CD14-positive monocyte (primary cell): ENCODE measurements around the gene SHQ1. TPM values are rescaled to one million over a fixed set of nuclear protein-coding genes. Genes with fewer than 3 reads are reported as not detected.

Source experiments
- DNase-seq, 3 donors: peaks; one replicate each; pipeline ENCODE4 v3.0.0-alpha.2; 2011 to 2022
- H2AFZ ChIP-seq: 2 replicates; pipeline ENCODE4 v1.6.0; 2012; ENCODE audit warnings: mild to moderate bottlenecking, low read depth, low read length, inconsistent platforms; ENCODE audit not compliant: insufficient read depth, poor library complexity, severe bottlenecking
- H3K27ac ChIP-seq, 2 donors: 1 replicate in 1 of 2; 2 replicates in 1 of 2; pipeline ENCODE4 v1.5.1; 2012 to 2013; ENCODE audit warnings: low read length in 2 of 2, control low read depth in 1 of 2, inconsistent platforms in 1 of 2, low read depth in 1 of 2, mild to moderate bottlenecking in 1 of 2
- H3K27me3 ChIP-seq, 2 donors: one replicate each; pipeline versions ENCODE4 v1.6.0 to v1.6.1; 2011 to 2013; ENCODE audit warnings: low read length in 2 of 2; ENCODE audit not compliant: control insufficient read depth in 2 of 2, insufficient read depth in 2 of 2
- H3K36me3 ChIP-seq, 2 donors: replicated peaks in 1 of 2; 1 replicate in 1 of 2; 2 replicates in 1 of 2; pipeline versions ENCODE4 v1.5.1 to v1.6.1; 2012 to 2013; ENCODE audit warnings: low read length in 2 of 2, control low read depth in 1 of 2, inconsistent platforms in 1 of 2, mild to moderate bottlenecking in 1 of 2; ENCODE audit not compliant: insufficient read depth in 2 of 2, control insufficient read depth in 1 of 2
- H3K4me1 ChIP-seq, 2 donors: 1 replicate in 1 of 2; 2 replicates in 1 of 2; pipeline versions ENCODE4 v1.5.1 to v1.6.1; 2012 to 2013; ENCODE audit warnings: low read length in 2 of 2, control low read depth in 1 of 2, inconsistent platforms in 1 of 2, mild to moderate bottlenecking in 1 of 2, moderate library complexity in 1 of 2; ENCODE audit not compliant: insufficient read depth in 2 of 2, control insufficient read depth in 1 of 2
- H3K4me2 ChIP-seq: replicated peaks from 2 replicates; pipeline ENCODE3; 2012; ENCODE audit warnings: low read length, moderate library complexity, mild to moderate bottlenecking; ENCODE audit not compliant: poor library complexity, severe bottlenecking; ENCODE audit errors: extremely low read depth
- H3K4me3 ChIP-seq, 3 experiments: fragments of 200-600 bp in 1 of 3; sonication (generic) in 1 of 3; replicated peaks in 1 of 3; 1 replicate in 2 of 3; 2 replicates in 1 of 3; pipeline ENCODE4 v1.5.1; 2011 to 2013; ENCODE audit warnings: low read length in 3 of 3, mild to moderate bottlenecking in 3 of 3, control low read depth in 2 of 3, low read depth in 2 of 3, inconsistent platforms in 1 of 3, moderate library complexity in 1 of 3
- H3K79me2 ChIP-seq: 2 replicates; pipeline ENCODE4 v1.6.0; 2012; ENCODE audit warnings: mild to moderate bottlenecking, control low read depth, inconsistent platforms, low read length, moderate library complexity; ENCODE audit not compliant: insufficient read depth
- H3K9ac ChIP-seq: 2 replicates; pipeline ENCODE4 v1.6.0; 2017; ENCODE audit warnings: low read length, mild to moderate bottlenecking; ENCODE audit not compliant: insufficient read depth, poor library complexity, severe bottlenecking
- H3K9me3 ChIP-seq, 2 donors: replicated peaks in 1 of 2; 1 replicate in 1 of 2; 2 replicates in 1 of 2; pipeline versions ENCODE4 v1.5.1 to v1.6.1; 2012 to 2013; ENCODE audit warnings: low read length in 2 of 2, control low read depth in 1 of 2; ENCODE audit not compliant: control insufficient read depth in 1 of 2, insufficient read depth in 1 of 2
- H4K20me1 ChIP-seq: 2 replicates; pipeline ENCODE4 v1.6.0; 2012; ENCODE audit warnings: mild to moderate bottlenecking, low read length, control low read depth, moderate library complexity; ENCODE audit not compliant: insufficient read depth
- H3K27ac Mint-ChIP-seq, 7 donors: one replicate each; pipeline ENCODE4 v1.8.0; 2020; ENCODE audit warnings: mild to moderate bottlenecking in 7 of 7, mixed read lengths in 7 of 7, moderate library complexity in 6 of 7, inconsistent platforms in 2 of 7
- H3K27me3 Mint-ChIP-seq, 3 donors: one replicate each; pipeline ENCODE4 v1.8.0; 2021 to 2022; ENCODE audit warnings: low read depth in 3 of 3, mild to moderate bottlenecking in 3 of 3, mixed read lengths in 3 of 3, moderate library complexity in 3 of 3, inconsistent platforms in 1 of 3
- H3K36me3 Mint-ChIP-seq, 2 donors: one replicate each; pipeline ENCODE4 v1.8.0; 2020; ENCODE audit warnings: mixed read lengths in 2 of 2, inconsistent platforms in 1 of 2, mild to moderate bottlenecking in 1 of 2
- H3K4me1 Mint-ChIP-seq: one replicate; pipeline ENCODE4 v1.8.0; 2020; ENCODE audit warnings: mild to moderate bottlenecking, mixed read lengths
- H3K4me3 Mint-ChIP-seq, 2 donors: one replicate each; pipeline ENCODE4 v1.8.0; 2020; ENCODE audit warnings: mild to moderate bottlenecking in 2 of 2, mixed read lengths in 2 of 2, moderate library complexity in 1 of 2
- H3K9me3 Mint-ChIP-seq, 7 donors: one replicate each; pipeline ENCODE4 v1.8.0; 2020 to 2022; ENCODE audit warnings: mixed read lengths in 7 of 7, mild to moderate bottlenecking in 6 of 7, moderate library complexity in 6 of 7, inconsistent platforms in 2 of 7
- CTCF ChIP-seq: fragments of 200-600 bp; IDR thresholded peaks from one replicate; pipeline ENCODE4 v1.8.0; 2022; ENCODE audit warnings: antibody characterized with exemption, mild to moderate bottlenecking
- WGBS: methylation state at CpG from one replicate; pipeline ENCODE4 v1.1.5; 2013; ENCODE audit warnings: missing lambda C conversion rate; ENCODE audit not compliant: insufficient coverage; 5-methylcytosine and 5-hydroxymethylcytosine counted together
- intact Hi-C, 2 donors: fragments of 100-400 bp; cut with micrococcal nuclease; formaldehyde crosslinking; loops; one replicate each; pipeline versions ENCODE4 v1.15.0 to v1.15.1; 2023
- polyA plus RNA-seq, 3 donors: library from polyadenylated mRNA; depleted of rRNA in 1 of 3; unstranded in 2 of 3; stranded (reverse) in 1 of 3; fragments of 300-500 nt in 2 of 3; fragments of >200 nt in 1 of 3; fragmentation: Illumina TruSeq in 2 of 3; gene quantifications; 1 replicate in 2 of 3; 2 replicates in 1 of 3; pipeline ENCODE4 v1.2.3, GENCODE V29; 2012 to 2021

SHQ1 gene
- polyA plus RNA-seq, 3 donors = 3.5 to 31.6 (median 8.2) TPM

GRCh38 chr3:72816862-72817355 lies 31.3 kb downstream of the SHQ1 start:
- no peaks in the 10 kb centered on the region for H3K27me3 ChIP-seq
- peaks cover 2 to 26% of the 10 kb centered on the region in 2 donors for H3K36me3 ChIP-seq
- peak overlapping the region in 2 of 7 donors; percentile 25 to 60 for H3K27ac Mint-ChIP-seq
- no peaks in the 10 kb centered on the region for H3K27me3 Mint-ChIP-seq
- DNase-seq = no peak
- WGBS = 100% methylated on average over 2 of the region's 3 CpGs
- H3K9me3 ChIP-seq = no peaks in the 10 kb centered on the region
- H3K4me1 ChIP-seq = peaks cover 4 to 11% of the 10 kb centered on the region in 2 donors
- peaks cover 7% of the 10 kb centered on the region for H3K4me1 Mint-ChIP-seq
- peaks cover 29 to 35% of the 10 kb centered on the region in 2 donors for H3K36me3 Mint-ChIP-seq
- intact Hi-C loops = no loop called here
- no peak overlapping the region for H2AFZ ChIP-seq
- no peak for TF ChIP-seq CTCF
- no peak overlapping the region for H3K4me2 ChIP-seq
- H3K4me3 Mint-ChIP-seq = no peak overlapping the region
- no peaks in the 10 kb centered on the region for H4K20me1 ChIP-seq
- H3K27ac ChIP-seq = no peak overlapping the region
- no peaks in the 10 kb centered on the region for H3K79me2 ChIP-seq
- no peak overlapping the region for H3K4me3 ChIP-seq
- no peaks in the 10 kb centered on the region for H3K9me3 Mint-ChIP-seq
- no peak overlapping the region for H3K9ac ChIP-seq

- intact Hi-C loops = no loop called here
- Histone ChIP-seq H3K27ac (no peak overlapping the region), H3K27me3 (no peaks in the 10 kb centered on the region), H3K9ac (no peak overlapping the region), H3K79me2 (no peaks in the 10 kb centered on the region), H3K4me3 (no peak overlapping the region), H3K9me3 (no peaks in the 10 kb centered on the region), H4K20me1 (no peaks in the 10 kb centered on the region), H2AFZ (no peak overlapping the region), H3K36me3 (peaks cover 2 to 38% of the 10 kb centered on the region in 2 donors), H3K4me2 (no peak overlapping the region), H3K4me1 (no peaks in the 10 kb centered on the region)
- Mint-ChIP-seq H3K4me1 (peaks cover 5% of the 10 kb centered on the region), H3K4me3 (no peak overlapping the region), H3K27me3 (no peaks in the 10 kb centered on the region), H3K9me3 (no peaks in the 10 kb centered on the region), H3K36me3 (peaks cover 38 to 43% of the 10 kb centered on the region in 2 donors), H3K27ac (no peak overlapping the region)
- TF ChIP-seq CTCF = no peak
- DNase-seq = no peak
- WGBS = 100% methylated on average over 1 of the region's 3 CpGs
Observed at GRCh38 chr3:72814308-72814707, 33.9 kb downstream of the SHQ1 start.
